Adrenal gland (tissue), 12 donors: ENCODE measurements around the gene RAB34. TPM values are rescaled to one million over a fixed set of nuclear protein-coding genes. Genes with fewer than 3 reads are reported as not detected.

Source experiments
- DNase-seq, 7 donors: peaks; one replicate each; pipeline ENCODE4 v3.0.0-alpha.2; 2019 to 2020
- H3K27ac ChIP-seq, 5 donors: fragments of 200-600 bp; sonication (generic) in 4 of 5; 1 replicate in 3 of 5; 2 replicates in 2 of 5; pipeline versions ENCODE4 v1.5.1 to v1.8.0; 2016 to 2020; ENCODE audit warnings: mild to moderate bottlenecking in 1 of 5
- H3K27me3 ChIP-seq: fragments of 200-600 bp; 2 replicates; pipeline ENCODE4 v1.8.0; 2021
- H3K36me3 ChIP-seq, 2 donors: fragments of 200-600 bp; replicated peaks in 1 of 2; 1 replicate in 1 of 2; 2 replicates in 1 of 2; pipeline versions ENCODE4 v1.5.1 to v1.8.0; 2018 to 2022
- H3K4me1 ChIP-seq, 2 donors: fragments of 200-600 bp; replicated peaks in 1 of 2; 1 replicate in 1 of 2; 2 replicates in 1 of 2; pipeline versions ENCODE4 v1.5.1 to v1.8.0; 2018 to 2021
- H3K4me3 ChIP-seq, 4 donors: fragments of 200-600 bp; sonication (generic) in 3 of 4; one replicate each; pipeline ENCODE4 v1.5.1; 2016 to 2018
- H3K9me3 ChIP-seq, 3 donors: fragments of 200-600 bp; sonication (generic) in 1 of 3; replicated peaks in 1 of 3; 1 replicate in 2 of 3; 2 replicates in 1 of 3; pipeline versions ENCODE4 v1.5.1 to v1.8.0; 2016 to 2021
- CTCF ChIP-seq, 6 experiments: fragments of 450-650 bp in 4 of 6; fragments of 200-600 bp in 2 of 6; sonication (generic) in 1 of 6; IDR thresholded peaks; 1 replicate in 5 of 6; 2 replicates in 1 of 6; pipeline versions ENCODE4 v1.5.1 to v1.8.0; 2016 to 2021; ENCODE audit warnings: antibody characterized with exemption in 6 of 6, mild to moderate bottlenecking in 2 of 6, moderate library complexity in 1 of 6
- POLR2A ChIP-seq, 2 donors: fragments of 450-650 bp; IDR thresholded peaks; one replicate each; pipeline ENCODE4 v1.6.1; 2017; ENCODE audit warnings: antibody characterized with exemption in 2 of 2, mild to moderate bottlenecking in 2 of 2, moderate library complexity in 1 of 2
- WGBS, 4 donors: extraction: QIAGEN DNeasy Blood & Tissue Kit in 2 of 4; methylation state at CpG; one replicate each; pipeline versions ENCODE4 v1.1.5 to v1.1.7; 2013 to 2017; 5-methylcytosine and 5-hydroxymethylcytosine counted together
- intact Hi-C, 2 donors: fragments of 100-400 bp; cut with DNase I; formaldehyde crosslinking; loops; one replicate each; pipeline versions ENCODE4 v1.14.1 to v1.15.0; 2022 to 2023
- polyA plus RNA-seq, 3 donors: library from polyadenylated mRNA; stranded (reverse); fragments of 200-250 nt in 2 of 3; fragments of 350-450 nt in 1 of 3; fragmentation: Illumina TruSeq in 1 of 3; extraction: RNeasy Lipid Tissue Mini Kit (QIAGEN cat#74804) in 1 of 3; gene quantifications; one replicate each; pipeline ENCODE4 v1.2.3, GENCODE V29; 2013 to 2014
- total RNA-seq, 9 donors: library from RNA; depleted of rRNA in 4 of 9; stranded (reverse); fragments of >200 nt in 4 of 9; fragments of 120-200 nt in 1 of 9; fragmentation: NEBNext Ultra II Directional in 1 of 9; extraction: Animal tissue kit (Norgen Biotek cat#: 25700) in 1 of 9; gene quantifications; one replicate each; pipeline versions ENCODE4 v1.1.0 to v1.2.4, GENCODE V29; 2013 to 2023
- donor health status: healthy with polysubstance abuse.
- donor health status: Bipolar disorder and iron deficiency.
- donor health status: DM: yes; HTN: yes; CAD: no.
- donor health status: DM: no; HTN: no; CAD: no.
- donor health status: DM: no; HTN: no; CAD: no.
- donor health status: DM: yes; HTN: yes; CAD: no.

RAB34 gene
- total and polyA plus RNA-seq, 12 donors, result 111 to 332 (median 146) TPM

- Histone ChIP-seq H3K27ac (peak overlapping the region; percentile 73 to 94 (median 78)), H3K36me3 (peaks cover 0 to 20% of the 10 kb centered on the region in 2 donors), H3K27me3 (no peaks in the 10 kb centered on the region), H3K4me3 (peak overlapping the region in 2 of 4 donors; percentile 18 to 61), H3K4me1 (peaks cover 8 to 14% of the 10 kb centered on the region in 2 donors), H3K9me3 (no peaks in the 10 kb centered on the region)
- WGBS, 4 donors, result 1% methylated on average over 48 to 74 of the region's 74 CpGs
- DNase-seq, result peak; percentile 85 to 93 (median 90)
- intact Hi-C loops, result no loop called here
- peak; percentile 57 to 64 for TF ChIP-seq POLR2A (IDR thresholded peaks at IDR 0.05)
- peak in 1 of 6 experiments; percentile 2 for TF ChIP-seq CTCF (IDR thresholded peaks at IDR 0.05)
Measured at GRCh38 chr17:28710861-28711722, 6.6 kb downstream of the RAB34 start.

GRCh38 chr17:28707339-28707720 lies 10.3 kb downstream of the RAB34 start:
- DNase-seq, result no peak
- H3K4me1 ChIP-seq, result peaks cover 8 to 14% of the 10 kb centered on the region in 2 donors
- 83 to 95% (median 92%) methylated on average over 2 of the region's 2 CpGs for WGBS, 4 donors
- peaks cover 0 to 11% of the 10 kb centered on the region in 2 donors for H3K36me3 ChIP-seq
- no peak overlapping the region for H3K4me3 ChIP-seq
- no peaks in the 10 kb centered on the region for H3K9me3 ChIP-seq
- H3K27ac ChIP-seq, result no peak overlapping the region
- TF ChIP-seq CTCF (IDR thresholded peaks at IDR 0.05) (no peak), POLR2A (IDR thresholded peaks at IDR 0.05) (no peak)
- no peaks in the 10 kb centered on the region for H3K27me3 ChIP-seq
- intact Hi-C loops, result loop anchor here in 1 of 2 donors (10.0 kb wide), 1 partner anchor 53 kb away; no protein-coding TSS in a partner anchor

GRCh38 chr17:28706471-28707338 lies 11.0 kb downstream of the RAB34 start:
- Histone ChIP-seq H3K36me3 (peaks cover 0 to 18% of the 10 kb centered on the region in 2 donors), H3K4me1 (peaks cover 5 to 12% of the 10 kb centered on the region in 2 donors), H3K4me3 (no peak overlapping the region), H3K27me3 (no peaks in the 10 kb centered on the region), H3K9me3 (no peaks in the 10 kb centered on the region), H3K27ac (no peak overlapping the region)
- TF ChIP-seq CTCF (IDR thresholded peaks at IDR 0.05) (no peak), POLR2A (IDR thresholded peaks at IDR 0.05) (no peak)
- DNase-seq, result no peak
- intact Hi-C loops, result loop anchor here in 1 of 2 donors (10.0 kb wide), 1 partner anchor 52 kb away; no protein-coding TSS in a partner anchor
- 49 to 76% (median 60%) methylated on average over 2 to 6 of the region's 7 CpGs for WGBS, 4 donors
